Measurements from ENCODE around the gene ZC3HAV1L.

Gene ZC3HAV1L

DNA sequence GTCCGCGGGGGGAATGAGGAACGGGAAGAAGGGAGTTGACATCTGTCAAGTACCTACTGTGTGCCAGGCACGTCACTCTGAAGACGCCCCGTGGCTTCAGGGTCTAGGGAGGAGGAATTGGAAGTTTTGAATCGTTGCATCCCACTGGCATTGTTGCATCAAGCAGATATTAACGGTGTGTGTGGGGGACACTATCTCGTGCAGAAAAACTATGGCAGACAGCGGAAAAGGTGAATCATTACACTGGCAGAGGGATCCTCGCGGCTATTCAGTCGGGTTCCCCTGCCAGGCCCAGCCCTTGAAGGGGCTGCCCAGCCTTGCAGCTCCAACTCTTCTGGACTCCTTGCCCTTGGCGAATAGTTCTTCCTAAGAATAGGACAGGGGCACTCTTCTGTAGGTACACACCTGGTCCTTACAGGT, 53.6 kb downstream of the ZC3HAV1L start:
- Histone ChIP-seq H3K4me1 (ENCODE audit: control insufficient read depth, insufficient read depth, low read depth, low read length) (peaks cover 13% of the 10 kb centered on the region), H3K4me3 (ENCODE audit: insufficient read depth in 1 of 2, low read depth in 1 of 2, low read length in 2 of 2) (peak overlapping the region; percentile 76 to 78), H2BK120ac (ENCODE audit: low read depth, low read length) (no peak overlapping the region), H2BK12ac (ENCODE audit: low read length in 2 of 2) (no peak overlapping the region), H2AK5ac (ENCODE audit: low read length, severe bottlenecking) (no peak overlapping the region), H3K4me2 (ENCODE audit: low read length, poor library complexity, severe bottlenecking) (peak overlapping the region; percentile 99), H3K79me1 (replicated peaks; ENCODE audit: low read length, poor library complexity, severe bottlenecking) (peaks cover 21% of the 10 kb centered on the region), H3K27ac (ENCODE audit: low read length, poor library complexity, severe bottlenecking) (no peak overlapping the region), H2BK15ac (ENCODE audit: low read depth, poor library complexity, severe bottlenecking) (no peak overlapping the region), H3K14ac (ENCODE audit: low read length in 2 of 2) (no peak overlapping the region), H3K9me3 (ENCODE audit: control insufficient read depth, low read length) (no peaks in the 10 kb centered on the region), H2AFZ (ENCODE audit: low read depth, low read length) (peak overlapping the region; percentile 15), H3K4ac (ENCODE audit: low read depth in 1 of 2, low read length in 2 of 2) (no peak overlapping the region), H4K8ac (ENCODE audit: low read length) (no peak overlapping the region), H4K91ac (ENCODE audit: low read length) (no peak overlapping the region), H3K9ac (ENCODE audit: low read length) (peak overlapping the region; percentile 60), H3K36me3 (ENCODE audit: control insufficient read depth in 1 of 2, insufficient read depth in 2 of 2, low read depth in 1 of 2, low read length in 2 of 2) (no peaks in the 10 kb centered on the region), H2BK5ac (ENCODE audit: low read depth, low read length, poor library complexity, severe bottlenecking) (no peak overlapping the region), H3K18ac (ENCODE audit: low read depth in 1 of 2, low read length in 2 of 2) (no peak overlapping the region), H3K27me3 (ENCODE audit: control insufficient read depth in 1 of 2, insufficient read depth in 1 of 2, low read length in 2 of 2) (peaks cover 0 to 22% of the 10 kb centered on the region in 2 experiments), H3K23ac (ENCODE audit: low read length in 2 of 2) (peak overlapping the region in 1 of 2 experiments; percentile 83)
- 43% methylated on average over 14 of the region's 14 CpGs for WGBS
- peak; percentile 7 for DNase-seq

DNA sequence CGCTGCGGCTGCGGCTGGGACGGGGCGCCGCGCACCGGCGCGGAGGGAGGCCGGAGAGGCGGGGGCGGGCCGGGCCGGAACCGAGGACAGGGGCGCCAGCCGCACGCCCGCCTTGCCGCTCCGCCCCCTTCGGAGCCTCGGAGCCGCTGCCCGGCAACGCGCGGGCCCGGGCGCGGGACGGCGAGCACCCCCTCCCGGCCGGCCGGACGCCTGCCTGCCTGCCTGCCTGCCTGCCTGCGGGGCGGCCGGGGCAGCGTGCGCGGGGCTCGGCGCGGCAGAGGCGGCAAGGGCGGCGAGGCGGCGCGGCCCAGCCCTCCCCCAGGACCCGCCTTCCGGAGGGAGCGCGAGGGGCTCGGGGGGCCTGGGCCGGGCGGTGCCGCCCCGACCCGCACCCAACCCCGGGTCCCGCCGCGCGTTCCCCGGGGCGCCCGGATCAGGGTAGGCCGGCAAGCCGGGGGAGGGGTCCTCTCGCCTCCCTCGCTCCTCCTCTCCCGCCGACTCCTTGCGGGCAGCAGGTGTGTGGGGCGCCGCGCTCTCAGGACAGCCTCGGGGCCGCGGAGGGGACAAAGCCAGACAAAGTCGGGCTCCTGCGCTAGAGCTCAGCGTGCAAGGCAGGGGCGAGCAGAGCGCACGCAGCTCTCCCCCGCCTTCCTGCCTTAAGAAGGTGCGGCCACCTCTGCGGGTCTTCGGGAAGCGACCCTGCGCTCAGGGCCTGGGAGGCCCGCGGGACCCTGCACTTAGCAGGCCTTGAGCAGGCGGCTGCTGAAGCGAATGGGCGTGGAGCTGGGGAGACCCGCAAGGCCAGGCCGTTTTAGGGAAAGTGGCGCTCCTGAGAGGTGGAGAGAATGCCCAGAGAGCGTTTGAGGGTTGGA, 54.3 kb downstream of the ZC3HAV1L start, which contains the start of gene KIAA1549:
TSS of gene KIAA1549 (minus strand) at position 58 of the 872 bp plus-strand sequence. CDS start 120 bp downstream, outside the sequence.
- H2BK5ac ChIP-seq (ENCODE audit: low read depth, low read length, poor library complexity, severe bottlenecking) = no peak within 1 kb of the TSS
- WGBS = 2% methylated on average over 49 of the region's 105 CpGs
- no peak within 1 kb of the TSS for H4K91ac ChIP-seq (ENCODE audit: low read length)
- peak within 1 kb of the TSS; percentile 64 for H2AFZ ChIP-seq (ENCODE audit: low read depth, low read length)
- H2AK5ac ChIP-seq (ENCODE audit: low read length, severe bottlenecking) = no peak within 1 kb of the TSS
- no peaks in the 10 kb centered on the region for H3K9me3 ChIP-seq (ENCODE audit: control insufficient read depth, low read length)
- peaks cover 23% of the 10 kb centered on the region for H3K79me1 ChIP-seq (replicated peaks; ENCODE audit: low read length, poor library complexity, severe bottlenecking)
- H3K18ac ChIP-seq (ENCODE audit: low read depth in 1 of 2, low read length in 2 of 2) = peak within 1 kb of the TSS; percentile 49 to 54
- peak within 1 kb of the TSS; percentile 84 for H3K9ac ChIP-seq (ENCODE audit: low read length)
- H2BK15ac ChIP-seq (ENCODE audit: low read depth, poor library complexity, severe bottlenecking) = peak within 1 kb of the TSS; percentile 97
- H3K4me1 ChIP-seq (ENCODE audit: control insufficient read depth, insufficient read depth, low read depth, low read length) = peaks cover 13% of the 10 kb centered on the region
- H3K23ac ChIP-seq (ENCODE audit: low read length in 2 of 2) = peak within 1 kb of the TSS in 1 of 2 experiments; percentile 83
- peak within 1 kb of the TSS in 1 of 2 experiments; percentile 63 for H2BK12ac ChIP-seq (ENCODE audit: low read length in 2 of 2)
- H3K27ac ChIP-seq (ENCODE audit: low read length, poor library complexity, severe bottlenecking) = no peak within 1 kb of the TSS
- peak within 1 kb of the TSS; percentile 37 for H2BK120ac ChIP-seq (ENCODE audit: low read depth, low read length)
- H3K36me3 ChIP-seq (ENCODE audit: control insufficient read depth in 1 of 2, insufficient read depth in 2 of 2, low read depth in 1 of 2, low read length in 2 of 2) = no peaks in the 10 kb centered on the region
- peak within 1 kb of the TSS in 1 of 2 experiments; percentile 24 for H3K4ac ChIP-seq (ENCODE audit: low read depth in 1 of 2, low read length in 2 of 2)
- H3K4me2 ChIP-seq (ENCODE audit: low read length, poor library complexity, severe bottlenecking) = peak within 1 kb of the TSS; percentile 99
- peak; percentile 67 for DNase-seq
- peaks cover 0 to 22% of the 10 kb centered on the region in 2 experiments for H3K27me3 ChIP-seq (ENCODE audit: control insufficient read depth in 1 of 2, insufficient read depth in 1 of 2, low read length in 2 of 2)
- H3K14ac ChIP-seq (ENCODE audit: low read length in 2 of 2) = peak within 1 kb of the TSS in 1 of 2 experiments; percentile 35
- H3K4me3 ChIP-seq (ENCODE audit: insufficient read depth in 1 of 2, low read depth in 1 of 2, low read length in 2 of 2) = peak within 1 kb of the TSS; percentile 78 to 84
- peak within 1 kb of the TSS; percentile 2 for H4K8ac ChIP-seq (ENCODE audit: low read length)

GRCh38 chr7:138980563-138981291, 55.1 kb downstream of the ZC3HAV1L start:
- Histone ChIP-seq H3K9me3 (ENCODE audit: control insufficient read depth, low read length) (no peaks in the 10 kb centered on the region), H3K36me3 (ENCODE audit: control insufficient read depth in 1 of 2, insufficient read depth in 2 of 2, low read depth in 1 of 2, low read length in 2 of 2) (no peaks in the 10 kb centered on the region), H2BK12ac (ENCODE audit: low read length in 2 of 2) (peak overlapping the region in 1 of 2 experiments; percentile 30), H3K4me2 (ENCODE audit: low read length, poor library complexity, severe bottlenecking) (peak overlapping the region; percentile 97), H3K27me3 (ENCODE audit: control insufficient read depth in 1 of 2, insufficient read depth in 1 of 2, low read length in 2 of 2) (peaks cover 0 to 22% of the 10 kb centered on the region in 2 experiments), H4K91ac (ENCODE audit: low read length) (no peak overlapping the region), H3K27ac (ENCODE audit: low read length, poor library complexity, severe bottlenecking) (no peak overlapping the region), H2BK15ac (ENCODE audit: low read depth, poor library complexity, severe bottlenecking) (peak overlapping the region; percentile 97), H3K18ac (ENCODE audit: low read depth in 1 of 2, low read length in 2 of 2) (peak overlapping the region; percentile 37 to 49), H3K9ac (ENCODE audit: low read length) (peak overlapping the region; percentile 84), H3K14ac (ENCODE audit: low read length in 2 of 2) (no peak overlapping the region), H2BK120ac (ENCODE audit: low read depth, low read length) (peak overlapping the region; percentile 36), H4K8ac (ENCODE audit: low read length) (no peak overlapping the region), H2AK5ac (ENCODE audit: low read length, severe bottlenecking) (no peak overlapping the region), H3K4ac (ENCODE audit: low read depth in 1 of 2, low read length in 2 of 2) (peak overlapping the region in 1 of 2 experiments; percentile 24), H3K79me1 (replicated peaks; ENCODE audit: low read length, poor library complexity, severe bottlenecking) (peaks cover 23% of the 10 kb centered on the region), H2BK5ac (ENCODE audit: low read depth, low read length, poor library complexity, severe bottlenecking) (no peak overlapping the region), H2AFZ (ENCODE audit: low read depth, low read length) (peak overlapping the region; percentile 64), H3K4me3 (ENCODE audit: insufficient read depth in 1 of 2, low read depth in 1 of 2, low read length in 2 of 2) (peak overlapping the region; percentile 78 to 84), H3K23ac (ENCODE audit: low read length in 2 of 2) (peak overlapping the region in 1 of 2 experiments; percentile 5), H3K4me1 (ENCODE audit: control insufficient read depth, insufficient read depth, low read depth, low read length) (peaks cover 13% of the 10 kb centered on the region)
- peak; percentile 24 for DNase-seq
- under 1% methylated on average over 43 of the region's 68 CpGs for WGBS

Measured in mesenchymal stem cell (in vitro differentiated cells and primary cell).